ENCODE data around the gene SEPTIN8.

GRCh38 chr5:132733499-132734148, 43.4 kb downstream of the SEPTIN8 start:
- no peak for TF ChIP-seq POLR2A (IDR thresholded peaks at IDR 0.05; ENCODE audit: low read depth, low read length)
- TF ChIP-seq CTCF (IDR thresholded peaks at IDR 0.05; ENCODE audit: extremely low read depth in 1 of 2, insufficient read depth in 1 of 2, low read depth in 1 of 2, low read length in 2 of 2), result no peak
- no peak for TF ChIP-seq FOS (IDR thresholded peaks at IDR 0.05; ENCODE audit: borderline replicate concordance, insufficient read depth, low read length)

Data from endothelial cell of umbilical vein (primary cell).